ENCODE data around the gene GJC1. TPM values are rescaled to one million over a fixed set of nuclear protein-coding genes. Genes with fewer than 3 reads are reported as not detected.

The GJC1 gene
- total RNA-seq, 4 donors from 2014 or later: 3.1 to 18.6 (median 9.0) TPM

DNA sequence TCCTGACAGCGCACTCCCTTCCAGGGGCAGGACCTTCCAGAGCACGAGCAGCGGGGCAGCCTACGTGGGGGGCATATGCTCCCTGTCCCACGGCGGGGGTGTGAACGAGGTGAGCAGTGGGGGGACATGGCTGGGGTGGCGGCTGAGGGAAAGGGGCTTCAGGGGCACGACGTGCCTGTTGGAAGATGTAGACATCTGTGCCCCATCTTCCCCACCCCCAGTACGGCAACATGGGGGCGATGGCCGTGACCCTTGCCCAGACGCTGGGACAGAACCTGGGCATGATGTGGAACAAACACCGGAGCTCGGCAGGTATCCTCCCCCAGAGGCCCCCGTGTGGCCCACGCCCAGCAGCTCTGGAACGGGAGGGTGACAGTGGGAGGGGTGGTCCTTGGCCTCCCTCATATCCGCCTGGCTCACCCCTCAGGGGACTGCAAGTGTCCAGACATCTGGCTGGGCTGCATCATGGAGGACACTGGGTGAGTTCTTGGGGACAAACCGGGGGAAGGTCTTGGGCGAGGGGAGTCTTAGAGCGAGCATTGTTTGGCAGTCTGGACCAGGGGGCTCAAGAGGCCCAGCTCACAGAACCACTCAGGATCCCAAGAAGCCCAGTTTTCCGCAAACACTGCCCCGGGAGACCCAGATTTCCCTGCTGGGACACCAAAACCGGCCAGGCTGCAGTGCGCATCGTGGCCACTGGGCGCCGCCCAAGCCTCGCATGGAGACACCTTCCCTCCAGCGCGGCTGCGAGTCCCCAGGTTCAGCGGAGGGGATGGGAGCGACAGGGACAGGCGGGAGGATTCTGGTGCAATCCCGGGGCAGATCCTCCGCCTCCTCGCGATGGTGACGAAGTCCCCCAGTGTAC is 55.6 kb downstream of the GJC1 start:
- Histone ChIP-seq H3K27me3 (peaks cover 0 to 16% of the 10 kb centered on the region in 2 donors), H3K27ac (no peak overlapping the region)
- TF ChIP-seq POLR2A (IDR thresholded peaks at IDR 0.05) (no peak), CTCF (IDR thresholded peaks at IDR 0.05) (peak; percentile 97 to 99 (median 99)), EP300 (IDR thresholded peaks at IDR 0.05) (no peak)

GRCh38 chr17:44773140-44773539 is 56.9 kb downstream of the GJC1 start:
- H3K27me3 ChIP-seq: peaks cover 0 to 16% of the 10 kb centered on the region in 2 donors
- no peaks in the 10 kb centered on the region for H3K9me3 ChIP-seq
- TF ChIP-seq CTCF (IDR thresholded peaks at IDR 0.05): no peak
- TF ChIP-seq EP300 (IDR thresholded peaks at IDR 0.05): no peak
- TF ChIP-seq POLR2A (IDR thresholded peaks at IDR 0.05): no peak
- H3K4me1 ChIP-seq: peaks cover 0 to 19% (median 7%) of the 10 kb centered on the region in 4 donors
- H3K4me3 ChIP-seq: no peak overlapping the region
- no peak for DNase-seq (ENCODE audit: low spot score in 2 of 2)
- no peak overlapping the region for H3K27ac ChIP-seq
- no peaks in the 10 kb centered on the region for H3K36me3 ChIP-seq
- 49 to 73% methylated on average over 5 to 6 of the region's 6 CpGs for WGBS, 2 donors

More for the DNA sequence above, 55.6 kb downstream of the GJC1 start:
- WGBS, 2 donors: 14 to 22% methylated on average over 17 to 23 of the region's 42 CpGs
- peaks cover 0 to 28% (median 15%) of the 10 kb centered on the region in 4 donors for H3K4me1 ChIP-seq
- H3K36me3 ChIP-seq: no peaks in the 10 kb centered on the region
- no peaks in the 10 kb centered on the region for H3K9me3 ChIP-seq
- H3K4me3 ChIP-seq: peak overlapping the region; percentile 41 to 68 (median 60)
- DNase-seq (ENCODE audit: low spot score in 2 of 2): peak; percentile 84 to 94

DNA sequence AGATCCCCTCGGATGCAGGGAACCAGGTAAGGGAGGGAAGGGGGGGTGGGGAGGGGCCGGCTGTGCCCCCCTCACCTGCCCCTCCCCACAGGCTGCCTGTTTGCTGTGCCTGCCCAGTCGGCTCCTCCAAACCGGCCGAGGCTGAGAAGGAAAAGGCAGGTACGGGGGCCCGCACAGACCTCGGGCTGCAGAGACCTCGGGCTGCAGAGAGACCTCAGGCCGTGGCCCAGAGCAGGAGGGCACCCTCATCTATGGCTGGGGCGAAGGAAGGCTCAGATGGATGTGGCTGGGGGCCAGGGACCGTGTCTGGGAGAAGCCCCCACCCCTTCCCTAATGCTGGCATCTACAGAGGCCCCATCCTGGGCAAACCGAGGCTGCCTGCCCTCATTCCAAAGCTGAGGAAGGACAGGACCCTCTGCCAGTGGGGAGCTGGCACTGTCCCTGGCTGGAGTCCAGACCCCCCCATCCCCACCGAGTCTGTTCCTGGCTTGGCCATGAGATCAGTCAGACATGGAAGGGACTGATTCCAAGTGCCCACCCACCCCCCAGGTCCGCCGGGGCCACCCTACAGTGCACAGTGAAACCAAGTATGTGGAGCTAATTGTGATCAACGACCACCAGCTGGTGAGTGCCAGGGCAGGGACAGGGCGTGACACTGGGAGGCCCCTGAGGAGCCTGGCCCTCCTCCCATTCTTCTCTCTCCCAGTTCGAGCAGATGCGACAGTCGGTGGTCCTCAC is 57.6 kb downstream of the GJC1 start:
- Histone ChIP-seq H3K27ac (no peak overlapping the region), H3K4me3 (no peak overlapping the region), H3K36me3 (no peaks in the 10 kb centered on the region), H3K9me3 (no peaks in the 10 kb centered on the region), H3K4me1 (peaks cover 0 to 19% (median 7%) of the 10 kb centered on the region in 4 donors), H3K27me3 (peaks cover 0 to 16% of the 10 kb centered on the region in 2 donors)
- no peak for TF ChIP-seq EP300 (IDR thresholded peaks at IDR 0.05)
- TF ChIP-seq CTCF (IDR thresholded peaks at IDR 0.05): no peak
- no peak for TF ChIP-seq POLR2A (IDR thresholded peaks at IDR 0.05)
- WGBS, 2 donors: 58 to 66% methylated on average over 13 to 17 of the region's 21 CpGs
- DNase-seq (ENCODE audit: low spot score in 2 of 2): no peak

GRCh38 chr17:44770166-44770925 is 59.7 kb downstream of the GJC1 start:
- 70 to 77% methylated on average over 10 to 11 of the region's 11 CpGs for WGBS, 2 donors
- Histone ChIP-seq H3K36me3 (no peaks in the 10 kb centered on the region), H3K9me3 (no peaks in the 10 kb centered on the region), H3K4me3 (no peak overlapping the region), H3K27me3 (peaks cover 0 to 16% of the 10 kb centered on the region in 2 donors), H3K27ac (no peak overlapping the region), H3K4me1 (peaks cover 0 to 8% (median 5%) of the 10 kb centered on the region in 4 donors)
- DNase-seq (ENCODE audit: low spot score in 2 of 2): no peak
- TF ChIP-seq EP300 (IDR thresholded peaks at IDR 0.05) (no peak), POLR2A (IDR thresholded peaks at IDR 0.05) (no peak), CTCF (IDR thresholded peaks at IDR 0.05) (no peak)

Data from tibial nerve (tissue), 4 donors.